ENCODE results near the gene TCFL5. TPM values are rescaled to one million over a fixed set of nuclear protein-coding genes. Genes with fewer than 3 reads are reported as not detected.

Gene TCFL5
- total RNA-seq, 1 experiment from 2014 or later: 10.8 TPM

DNA sequence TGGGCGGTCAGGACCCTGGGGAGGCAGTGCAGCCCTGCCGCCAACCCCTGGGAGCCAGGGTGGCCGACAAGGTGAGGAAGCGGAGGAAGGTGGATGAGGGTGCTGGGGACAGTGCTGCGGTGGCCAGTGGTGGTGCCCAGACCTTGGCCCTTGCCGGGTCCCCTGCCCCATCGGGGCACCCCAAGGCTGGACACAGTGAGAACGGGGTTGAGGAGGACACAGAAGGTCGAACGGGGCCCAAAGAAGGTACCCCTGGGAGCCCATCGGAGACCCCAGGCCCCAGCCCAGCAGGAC lies 48.8 kb downstream of the TCFL5 start:
- intact Hi-C loops (cut with micrococcal nuclease): no loop called here
- no TSS peak for BruUV-seq (replicated peaks)
- no peak for DNase-seq (ENCODE audit: unreplicated experiment)
- TF ChIP-seq, protein P1, sequence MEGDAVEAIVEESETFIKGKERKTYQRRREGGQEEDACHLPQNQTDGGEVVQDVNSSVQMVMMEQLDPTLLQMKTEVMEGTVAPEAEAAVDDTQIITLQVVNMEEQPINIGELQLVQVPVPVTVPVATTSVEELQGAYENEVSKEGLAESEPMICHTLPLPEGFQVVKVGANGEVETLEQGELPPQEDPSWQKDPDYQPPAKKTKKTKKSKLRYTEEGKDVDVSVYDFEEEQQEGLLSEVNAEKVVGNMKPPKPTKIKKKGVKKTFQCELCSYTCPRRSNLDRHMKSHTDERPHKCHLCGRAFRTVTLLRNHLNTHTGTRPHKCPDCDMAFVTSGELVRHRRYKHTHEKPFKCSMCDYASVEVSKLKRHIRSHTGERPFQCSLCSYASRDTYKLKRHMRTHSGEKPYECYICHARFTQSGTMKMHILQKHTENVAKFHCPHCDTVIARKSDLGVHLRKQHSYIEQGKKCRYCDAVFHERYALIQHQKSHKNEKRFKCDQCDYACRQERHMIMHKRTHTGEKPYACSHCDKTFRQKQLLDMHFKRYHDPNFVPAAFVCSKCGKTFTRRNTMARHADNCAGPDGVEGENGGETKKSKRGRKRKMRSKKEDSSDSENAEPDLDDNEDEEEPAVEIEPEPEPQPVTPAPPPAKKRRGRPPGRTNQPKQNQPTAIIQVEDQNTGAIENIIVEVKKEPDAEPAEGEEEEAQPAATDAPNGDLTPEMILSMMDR (IDR thresholded peaks at IDR 0.05; ENCODE audit: unreplicated experiment): no peak
- Mint-ChIP-seq H3K9me3 (ENCODE audit: unreplicated experiment) (no peaks in the 10 kb centered on the region), H3K27me3 (ENCODE audit: insufficient read depth, unreplicated experiment) (no peaks in the 10 kb centered on the region), H3K4me3 (ENCODE audit: unreplicated experiment) (no peak overlapping the region), H3K36me3 (ENCODE audit: insufficient read depth, unreplicated experiment) (peaks cover 37% of the 10 kb centered on the region), H3K27ac (ENCODE audit: low read depth, unreplicated experiment) (no peak overlapping the region), H3K4me1 (ENCODE audit: insufficient read depth, unreplicated experiment) (no peaks in the 10 kb centered on the region)
- ChIA-PET POLR2A (interaction anchor here (0.8 kb wide), 1 partner anchor 998 kb away, joined by 3 read pairs; no protein-coding TSS in a partner anchor), CTCF (no interaction called here)

DNA sequence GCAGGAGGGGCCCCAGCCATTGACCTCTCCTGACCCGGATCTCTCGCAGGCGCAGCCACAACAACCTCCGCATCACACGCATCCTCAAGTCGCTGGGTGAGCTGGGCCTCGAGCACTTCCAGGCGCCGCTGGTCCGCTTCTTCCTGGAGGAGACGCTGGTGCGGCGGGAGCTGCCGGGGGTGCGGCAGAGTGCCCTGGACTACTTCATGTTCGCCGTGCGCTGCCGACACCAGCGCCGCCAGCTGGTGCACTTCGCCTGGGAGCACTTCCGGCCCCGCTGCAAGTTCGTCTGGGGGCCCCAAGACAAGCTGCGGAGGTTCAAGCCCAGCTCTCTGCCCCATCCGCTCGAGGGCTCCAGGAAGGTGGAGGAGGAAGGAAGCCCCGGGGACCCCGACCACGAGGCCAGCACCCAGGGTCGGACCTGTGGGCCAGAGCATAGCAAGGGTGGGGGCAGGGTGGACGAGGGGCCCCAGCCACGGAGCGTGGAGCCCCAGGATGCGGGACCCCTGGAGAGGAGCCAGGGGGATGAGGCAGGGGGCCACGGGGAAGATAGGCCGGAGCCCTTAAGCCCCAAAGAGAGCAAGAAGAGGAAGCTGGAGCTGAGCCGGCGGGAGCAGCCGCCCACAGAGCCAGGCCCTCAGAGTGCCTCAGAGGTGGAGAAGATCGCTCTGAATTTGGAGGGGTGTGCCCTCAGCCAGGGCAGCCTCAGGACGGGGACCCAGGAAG lies 49.3 kb downstream of the TCFL5 start:
- H3K4me3 Mint-ChIP-seq (ENCODE audit: unreplicated experiment): no peak overlapping the region
- CTCF ChIA-PET: interaction anchor here (0.6 kb wide), 2 partner anchors 312 to 422 kb away, joined by 3 read pairs; no protein-coding TSS in a partner anchor
- no TSS peak for BruUV-seq (replicated peaks)
- no peaks in the 10 kb centered on the region for H3K27me3 Mint-ChIP-seq (ENCODE audit: insufficient read depth, unreplicated experiment)
- intact Hi-C loops (cut with micrococcal nuclease): no loop called here
- H3K4me1 Mint-ChIP-seq (ENCODE audit: insufficient read depth, unreplicated experiment): no peaks in the 10 kb centered on the region
- peaks cover 37% of the 10 kb centered on the region for H3K36me3 Mint-ChIP-seq (ENCODE audit: insufficient read depth, unreplicated experiment)
- no peak overlapping the region for H3K27ac Mint-ChIP-seq (ENCODE audit: low read depth, unreplicated experiment)
- DNase-seq (ENCODE audit: unreplicated experiment): no peak
- POLR2A ChIA-PET: interaction anchor here (0.8 kb wide), 1 partner anchor 997 kb away, joined by 3 read pairs; no protein-coding TSS in a partner anchor
- no peaks in the 10 kb centered on the region for H3K9me3 Mint-ChIP-seq (ENCODE audit: unreplicated experiment)
- TF ChIP-seq, protein P1 (IDR thresholded peaks at IDR 0.05; ENCODE audit: unreplicated experiment): no peak

- H3K36me3 Mint-ChIP-seq (ENCODE audit: insufficient read depth, unreplicated experiment): peaks cover 37% of the 10 kb centered on the region
- BruUV-seq (replicated peaks): no TSS peak
- DNase-seq (ENCODE audit: unreplicated experiment): no peak
- no peak overlapping the region for H3K4me3 Mint-ChIP-seq (ENCODE audit: unreplicated experiment)
- H3K27ac Mint-ChIP-seq (ENCODE audit: low read depth, unreplicated experiment): no peak overlapping the region
- intact Hi-C loops (cut with micrococcal nuclease): no loop called here
- H3K27me3 Mint-ChIP-seq (ENCODE audit: insufficient read depth, unreplicated experiment): no peaks in the 10 kb centered on the region
- no peaks in the 10 kb centered on the region for H3K9me3 Mint-ChIP-seq (ENCODE audit: unreplicated experiment)
- POLR2A ChIA-PET: no interaction called here
- peaks cover 2% of the 10 kb centered on the region for H3K4me1 Mint-ChIP-seq (ENCODE audit: insufficient read depth, unreplicated experiment)
- CTCF ChIA-PET: interaction anchor here (0.6 kb wide), 1 partner anchor 422 kb away, joined by 3 read pairs; no protein-coding TSS in a partner anchor
- TF ChIP-seq, protein P1 (IDR thresholded peaks at IDR 0.05; ENCODE audit: unreplicated experiment): no peak
Observed at GRCh38 chr20:62811720-62812119, 49.9 kb downstream of the TCFL5 start.

DNA sequence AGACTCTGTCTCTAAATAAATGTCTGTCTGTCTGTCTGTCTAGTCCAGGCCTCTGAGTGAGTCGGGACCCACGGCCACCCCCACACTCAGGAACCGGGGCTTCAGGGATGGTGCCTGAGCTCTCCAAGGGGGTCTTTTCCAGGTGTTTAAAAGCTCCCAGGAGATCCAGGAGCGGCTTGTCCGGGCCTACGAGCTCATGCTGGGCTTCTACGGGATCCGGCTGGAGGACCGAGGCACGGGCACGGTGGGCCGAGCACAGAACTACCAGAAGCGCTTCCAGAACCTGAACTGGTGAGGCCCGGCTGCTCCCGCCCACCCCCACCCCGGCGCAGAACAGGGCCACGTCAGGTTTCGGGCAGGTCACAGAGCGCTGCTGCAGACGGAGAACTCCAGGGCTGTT lies 50.3 kb downstream of the TCFL5 start:
- Mint-ChIP-seq H3K9me3 (ENCODE audit: unreplicated experiment) (no peaks in the 10 kb centered on the region), H3K36me3 (ENCODE audit: insufficient read depth, unreplicated experiment) (peaks cover 37% of the 10 kb centered on the region), H3K4me1 (ENCODE audit: insufficient read depth, unreplicated experiment) (peaks cover 6% of the 10 kb centered on the region), H3K4me3 (ENCODE audit: unreplicated experiment) (no peak overlapping the region), H3K27ac (ENCODE audit: low read depth, unreplicated experiment) (no peak overlapping the region), H3K27me3 (ENCODE audit: insufficient read depth, unreplicated experiment) (no peaks in the 10 kb centered on the region)
- intact Hi-C loops (cut with micrococcal nuclease): no loop called here
- TF ChIP-seq, protein P1 (IDR thresholded peaks at IDR 0.05; ENCODE audit: unreplicated experiment): no peak
- CTCF ChIA-PET: no interaction called here
- POLR2A ChIA-PET: no interaction called here
- DNase-seq (ENCODE audit: unreplicated experiment): no peak
- BruUV-seq (replicated peaks): no TSS peak

All from MCF 10A (cell line).